ENCODE measurements around the gene SWSAP1.

GRCh38 chr19:11349171-11349570 is 25.3 kb upstream of the SWSAP1 start:
- TF ChIP-seq CTCF (IDR thresholded peaks at IDR 0.05) = no peak
- no peak for TF ChIP-seq POLR2A (IDR thresholded peaks at IDR 0.05)

Measured in Peyer's patch (tissue), 4 donors.